Osteoblast (primary cell): Measurements from ENCODE around the gene SLC2A4RG. TPM values are rescaled to one million over a fixed set of nuclear protein-coding genes. Genes with fewer than 3 reads are reported as not detected.

Experiments used
- DNase-seq: peaks from one replicate; pipeline ENCODE4 v3.0.0; 2011; ENCODE audit warnings: low spot score, mixed read lengths; ENCODE audit not compliant: insufficient read length; ENCODE audit errors: missing footprints
- H2AFZ ChIP-seq: 2 replicates; pipeline ENCODE4 v1.6.0; 2011; ENCODE audit warnings: mild to moderate bottlenecking, low read length
- H3K27ac ChIP-seq: 2 replicates; pipeline ENCODE4 v1.5.1; 2011; ENCODE audit warnings: mild to moderate bottlenecking, low read depth, low read length, moderate library complexity
- H3K27me3 ChIP-seq: 2 replicates; pipeline ENCODE4 v1.6.0; 2012; ENCODE audit warnings: mild to moderate bottlenecking, control low read depth, inconsistent platforms, low read length, moderate library complexity; ENCODE audit not compliant: insufficient read depth
- H3K36me3 ChIP-seq: 2 replicates; pipeline ENCODE4 v1.5.1; 2011; ENCODE audit warnings: mild to moderate bottlenecking, low read length, control low read depth, moderate library complexity; ENCODE audit not compliant: insufficient read depth
- H3K4me1 ChIP-seq: 2 replicates; pipeline ENCODE4 v1.5.1; 2011; ENCODE audit warnings: mild to moderate bottlenecking, low read length, control low read depth, moderate library complexity; ENCODE audit not compliant: insufficient read depth
- H3K4me2 ChIP-seq: 2 replicates; pipeline ENCODE4 v1.6.0; 2011; ENCODE audit warnings: mild to moderate bottlenecking, low read length; ENCODE audit not compliant: insufficient read depth
- H3K4me3 ChIP-seq: fragments of 200-600 bp; sonication (generic); 3 replicates; pipeline ENCODE4 v1.5.1; 2012; ENCODE audit warnings: mild to moderate bottlenecking, low read length, inconsistent platforms; ENCODE audit not compliant: insufficient read depth
- H3K79me2 ChIP-seq: 2 replicates; pipeline ENCODE4 v1.6.0; 2012; ENCODE audit warnings: mild to moderate bottlenecking, low read length, control low read depth, inconsistent platforms; ENCODE audit not compliant: insufficient read depth
- H3K9me3 ChIP-seq: 2 replicates; pipeline ENCODE4 v1.5.1; 2011; ENCODE audit warnings: low read depth, low read length, control low read depth
- H4K20me1 ChIP-seq: 2 replicates; pipeline ENCODE4 v1.6.0; 2012; ENCODE audit warnings: mild to moderate bottlenecking, low read length, control low read depth; ENCODE audit not compliant: insufficient read depth
- total RNA-seq: library from RNA; depleted of rRNA; stranded (reverse); fragments of >200 nt; gene quantifications from 2 replicates; pipeline ENCODE4 v1.2.3, GENCODE V29; 2012
- TF ChIP-seq, protein P1 (sequence below): IDR thresholded peaks from 2 replicates; pipeline ENCODE4 v1.5.1; 2011; ENCODE audit warnings: mild to moderate bottlenecking, low read depth, low read length, moderate library complexity; ENCODE audit errors: extremely low read depth

SLC2A4RG gene
- total RNA-seq, 1 donor: 27.5 TPM

DNA sequence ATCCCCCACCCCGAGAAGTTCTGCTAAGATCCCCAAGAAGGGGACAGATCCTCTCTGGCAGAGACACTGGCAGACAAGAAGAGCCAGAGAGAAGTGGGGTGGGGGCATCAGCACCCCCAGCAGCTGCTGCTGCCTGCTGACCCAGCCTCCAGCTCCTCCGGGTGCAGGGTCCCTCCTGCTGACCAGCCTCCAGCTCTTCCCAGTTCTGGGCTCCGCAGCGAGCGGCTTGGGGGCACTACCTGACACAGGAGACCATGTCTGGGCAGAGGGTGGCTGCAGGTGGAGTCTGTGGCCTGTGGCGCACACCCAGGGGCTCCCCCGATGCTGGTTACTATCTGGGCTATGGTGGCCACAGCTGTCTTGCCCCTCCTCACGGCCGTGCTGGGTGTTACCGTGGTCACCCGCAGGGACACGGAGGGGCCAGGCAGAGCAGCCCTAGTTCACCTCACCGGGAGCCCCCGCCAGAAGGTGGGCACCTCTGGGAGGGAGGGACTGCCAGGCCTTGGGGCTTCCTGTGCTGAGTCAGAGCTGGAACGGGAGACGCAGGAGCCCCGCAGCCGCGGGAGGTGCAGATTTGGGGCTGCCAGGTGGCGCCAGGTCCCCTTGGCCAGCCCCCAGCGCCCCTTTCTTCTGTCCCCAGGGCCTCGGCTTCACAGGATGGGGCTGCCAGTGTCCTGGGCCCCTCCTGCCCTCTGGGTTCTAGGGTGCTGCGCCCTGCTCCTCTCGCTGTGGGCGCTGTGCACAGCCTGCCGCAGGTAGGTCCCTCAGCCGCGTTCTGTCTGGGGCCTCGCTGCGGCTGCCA lies 2.5 kb upstream of the SLC2A4RG start:
- TF ChIP-seq, protein P1, sequence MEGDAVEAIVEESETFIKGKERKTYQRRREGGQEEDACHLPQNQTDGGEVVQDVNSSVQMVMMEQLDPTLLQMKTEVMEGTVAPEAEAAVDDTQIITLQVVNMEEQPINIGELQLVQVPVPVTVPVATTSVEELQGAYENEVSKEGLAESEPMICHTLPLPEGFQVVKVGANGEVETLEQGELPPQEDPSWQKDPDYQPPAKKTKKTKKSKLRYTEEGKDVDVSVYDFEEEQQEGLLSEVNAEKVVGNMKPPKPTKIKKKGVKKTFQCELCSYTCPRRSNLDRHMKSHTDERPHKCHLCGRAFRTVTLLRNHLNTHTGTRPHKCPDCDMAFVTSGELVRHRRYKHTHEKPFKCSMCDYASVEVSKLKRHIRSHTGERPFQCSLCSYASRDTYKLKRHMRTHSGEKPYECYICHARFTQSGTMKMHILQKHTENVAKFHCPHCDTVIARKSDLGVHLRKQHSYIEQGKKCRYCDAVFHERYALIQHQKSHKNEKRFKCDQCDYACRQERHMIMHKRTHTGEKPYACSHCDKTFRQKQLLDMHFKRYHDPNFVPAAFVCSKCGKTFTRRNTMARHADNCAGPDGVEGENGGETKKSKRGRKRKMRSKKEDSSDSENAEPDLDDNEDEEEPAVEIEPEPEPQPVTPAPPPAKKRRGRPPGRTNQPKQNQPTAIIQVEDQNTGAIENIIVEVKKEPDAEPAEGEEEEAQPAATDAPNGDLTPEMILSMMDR: no peak
- peaks cover 16% of the 10 kb centered on the region for H3K79me2 ChIP-seq
- no peak overlapping the region for H3K27ac ChIP-seq
- peaks cover 9% of the 10 kb centered on the region for H3K4me1 ChIP-seq
- peaks cover 16% of the 10 kb centered on the region for H3K36me3 ChIP-seq
- DNase-seq: peak; percentile 91
- no peaks in the 10 kb centered on the region for H3K27me3 ChIP-seq
- no peak overlapping the region for H3K4me3 ChIP-seq
- H3K4me2 ChIP-seq: no peak overlapping the region
- H2AFZ ChIP-seq: no peak overlapping the region
- H4K20me1 ChIP-seq: peaks cover 33% of the 10 kb centered on the region
- H3K9me3 ChIP-seq: no peaks in the 10 kb centered on the region

DNA sequence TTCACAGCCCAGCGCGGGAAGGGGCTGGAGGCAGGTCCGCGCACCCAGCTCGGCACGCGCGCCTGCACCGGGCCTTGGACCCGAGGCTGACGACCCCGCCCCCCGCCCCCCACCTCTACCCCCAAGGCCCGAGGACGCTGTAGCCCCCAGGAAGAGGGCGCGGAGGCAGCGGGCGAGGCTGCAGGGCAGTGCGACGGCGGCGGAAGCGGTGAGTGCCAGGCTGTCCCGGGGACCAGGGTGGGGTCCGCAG lies 2.0 kb upstream of the SLC2A4RG start:
- Histone ChIP-seq H3K4me3 (no peak overlapping the region), H4K20me1 (peaks cover 28% of the 10 kb centered on the region), H3K4me1 (peaks cover 9% of the 10 kb centered on the region), H3K79me2 (peaks cover 11% of the 10 kb centered on the region), H2AFZ (no peak overlapping the region), H3K36me3 (peaks cover 20% of the 10 kb centered on the region), H3K27me3 (no peaks in the 10 kb centered on the region), H3K27ac (no peak overlapping the region), H3K4me2 (no peak overlapping the region), H3K9me3 (no peaks in the 10 kb centered on the region)
- DNase-seq: peak; percentile 73
- TF ChIP-seq, protein P1: no peak

DNA sequence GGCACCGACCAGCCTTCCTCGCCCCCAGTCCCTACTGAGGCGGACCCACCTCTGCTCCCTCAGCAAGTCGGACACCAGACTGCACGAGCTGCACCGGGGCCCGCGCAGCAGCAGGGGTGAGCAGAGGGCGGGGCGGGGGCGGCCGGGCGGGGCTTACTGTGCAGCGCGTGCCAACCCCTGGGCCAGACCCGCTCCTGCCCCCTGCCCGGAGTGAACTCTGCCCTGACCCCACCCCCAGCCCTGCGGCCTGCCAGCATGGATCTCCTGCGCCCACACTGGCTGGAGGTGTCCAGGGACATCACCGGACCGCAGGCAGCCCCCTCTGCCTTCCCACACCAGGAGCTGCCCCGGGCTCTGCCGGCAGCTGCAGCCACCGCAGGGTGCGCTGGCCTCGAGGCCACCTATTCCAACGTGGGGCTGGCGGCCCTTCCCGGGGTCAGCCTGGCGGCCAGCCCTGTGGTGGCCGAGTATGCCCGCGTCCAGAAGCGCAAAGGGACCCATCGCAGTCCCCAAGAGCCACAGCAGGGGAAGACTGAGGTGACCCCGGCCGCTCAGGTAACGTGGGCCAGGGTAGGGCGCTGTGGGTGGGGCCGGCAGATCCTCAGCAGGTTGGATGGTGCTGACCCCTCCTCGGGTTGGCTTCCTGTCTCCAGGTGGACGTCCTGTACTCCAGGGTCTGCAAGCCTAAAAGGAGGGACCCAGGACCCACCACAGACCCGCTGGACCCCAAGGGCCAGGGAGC lies 1.5 kb upstream of the SLC2A4RG start:
- H3K9me3 ChIP-seq: no peaks in the 10 kb centered on the region
- H3K36me3 ChIP-seq: peaks cover 23% of the 10 kb centered on the region
- H4K20me1 ChIP-seq: peaks cover 23% of the 10 kb centered on the region
- no peak overlapping the region for H3K4me3 ChIP-seq
- H3K4me2 ChIP-seq: no peak overlapping the region
- H3K79me2 ChIP-seq: peaks cover 6% of the 10 kb centered on the region
- peaks cover 9% of the 10 kb centered on the region for H3K4me1 ChIP-seq
- H2AFZ ChIP-seq: no peak overlapping the region
- no peaks in the 10 kb centered on the region for H3K27me3 ChIP-seq
- no peak overlapping the region for H3K27ac ChIP-seq
- peak; percentile 86 for DNase-seq
- TF ChIP-seq, protein P1: no peak

DNA sequence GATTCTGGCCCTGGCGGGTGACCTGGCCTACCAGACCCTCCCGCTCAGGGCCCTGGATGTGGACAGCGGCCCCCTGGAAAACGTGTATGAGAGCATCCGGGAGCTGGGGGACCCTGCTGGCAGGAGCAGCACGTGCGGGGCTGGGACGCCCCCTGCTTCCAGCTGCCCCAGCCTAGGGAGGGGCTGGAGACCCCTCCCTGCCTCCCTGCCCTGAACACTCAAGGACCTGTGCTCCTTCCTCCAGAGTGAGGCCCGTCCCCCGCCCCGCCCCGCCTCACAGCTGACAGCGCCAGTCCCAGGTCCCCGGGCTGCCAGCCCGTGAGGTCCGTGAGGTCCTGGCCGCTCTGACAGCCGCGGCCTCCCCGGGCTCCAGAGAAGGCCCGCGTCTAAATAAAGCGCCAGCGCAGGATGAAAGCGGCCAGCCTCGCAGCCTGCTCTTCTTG lies 868 bp upstream of the SLC2A4RG start:
- TF ChIP-seq, protein P1: no peak

More for the DNA sequence above, 868 bp upstream of the SLC2A4RG start:
- Histone ChIP-seq H4K20me1 (peaks cover 19% of the 10 kb centered on the region), H3K36me3 (peaks cover 26% of the 10 kb centered on the region), H3K27me3 (no peaks in the 10 kb centered on the region), H2AFZ (no peak overlapping the region), H3K79me2 (peaks cover 4% of the 10 kb centered on the region), H3K4me2 (peak overlapping the region; percentile 77), H3K4me3 (no peak overlapping the region), H3K4me1 (peaks cover 9% of the 10 kb centered on the region), H3K27ac (no peak overlapping the region), H3K9me3 (no peaks in the 10 kb centered on the region)
- DNase-seq: peak; percentile 92
